GM12874 (cell line): ENCODE results near the gene C4B.
"Not testable (repeated sequence)": the region's sequence is repeated elsewhere in the genome, so short reads cannot be mapped to it uniquely, and the experiment has no call there.

Source experiments
- TF ChIP-seq, protein P1 (sequence below): IDR thresholded peaks from 2 replicates; pipeline ENCODE4 v1.5.1; 2011; ENCODE audit warnings: low read depth, mild to moderate bottlenecking, control low read depth, low read length, moderate library complexity; ENCODE audit not compliant: insufficient read depth

C4B gene

DNA sequence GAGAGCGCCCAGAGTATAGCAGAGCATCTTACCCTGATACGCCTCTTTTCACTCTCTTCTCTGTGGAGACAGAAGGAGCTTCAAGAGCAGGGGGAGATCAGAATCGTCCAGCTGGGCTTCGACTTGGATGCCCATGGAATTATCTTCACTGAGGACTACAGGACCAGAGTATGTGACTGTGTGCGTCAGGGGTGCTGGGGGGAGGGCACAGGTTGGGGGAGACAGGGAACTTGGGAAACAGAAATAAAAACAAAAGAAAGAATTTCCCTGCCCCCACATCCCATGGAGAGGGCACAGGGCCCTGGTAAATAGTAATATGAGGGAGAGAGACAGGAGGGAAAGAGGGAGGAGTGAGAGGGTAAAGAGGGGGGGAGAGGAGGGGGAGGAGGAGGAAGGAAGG lies 35.8 kb upstream of the C4B start:
- TF ChIP-seq, protein P1, sequence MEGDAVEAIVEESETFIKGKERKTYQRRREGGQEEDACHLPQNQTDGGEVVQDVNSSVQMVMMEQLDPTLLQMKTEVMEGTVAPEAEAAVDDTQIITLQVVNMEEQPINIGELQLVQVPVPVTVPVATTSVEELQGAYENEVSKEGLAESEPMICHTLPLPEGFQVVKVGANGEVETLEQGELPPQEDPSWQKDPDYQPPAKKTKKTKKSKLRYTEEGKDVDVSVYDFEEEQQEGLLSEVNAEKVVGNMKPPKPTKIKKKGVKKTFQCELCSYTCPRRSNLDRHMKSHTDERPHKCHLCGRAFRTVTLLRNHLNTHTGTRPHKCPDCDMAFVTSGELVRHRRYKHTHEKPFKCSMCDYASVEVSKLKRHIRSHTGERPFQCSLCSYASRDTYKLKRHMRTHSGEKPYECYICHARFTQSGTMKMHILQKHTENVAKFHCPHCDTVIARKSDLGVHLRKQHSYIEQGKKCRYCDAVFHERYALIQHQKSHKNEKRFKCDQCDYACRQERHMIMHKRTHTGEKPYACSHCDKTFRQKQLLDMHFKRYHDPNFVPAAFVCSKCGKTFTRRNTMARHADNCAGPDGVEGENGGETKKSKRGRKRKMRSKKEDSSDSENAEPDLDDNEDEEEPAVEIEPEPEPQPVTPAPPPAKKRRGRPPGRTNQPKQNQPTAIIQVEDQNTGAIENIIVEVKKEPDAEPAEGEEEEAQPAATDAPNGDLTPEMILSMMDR, result no peak

DNA sequence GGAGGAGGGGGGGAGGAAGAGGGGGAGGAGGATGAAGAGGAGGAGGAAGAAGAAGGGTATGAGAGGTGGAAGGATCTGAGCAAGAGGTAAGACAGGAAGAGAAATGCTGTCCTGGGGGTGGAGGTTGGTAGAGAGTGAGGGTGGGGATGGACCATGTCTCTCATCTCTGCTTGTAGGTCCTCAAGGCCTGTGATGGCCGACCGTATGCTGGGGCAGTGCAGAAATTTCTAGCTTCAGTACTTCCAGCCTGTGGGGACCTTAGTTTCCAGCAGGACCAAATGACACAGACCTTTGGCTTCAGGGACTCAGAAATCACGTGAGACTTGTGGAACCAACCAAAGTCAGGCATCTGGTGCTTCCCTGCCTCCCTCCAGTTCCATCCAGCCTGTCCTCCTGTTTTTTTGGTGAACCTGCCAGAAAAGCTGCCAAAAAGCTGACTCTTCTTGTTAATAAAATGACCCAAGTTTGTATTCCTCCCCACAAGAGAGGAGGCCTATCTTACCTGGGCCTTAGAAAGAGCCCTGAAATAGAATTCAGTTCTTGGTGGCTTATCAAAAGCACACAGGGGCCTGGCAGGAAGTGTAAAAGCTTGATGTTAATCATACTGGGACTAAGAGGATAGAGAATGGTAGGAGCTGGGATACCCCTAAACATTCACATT lies 35.2 kb upstream of the C4B start:
- TF ChIP-seq, protein P1, result no peak

DNA sequence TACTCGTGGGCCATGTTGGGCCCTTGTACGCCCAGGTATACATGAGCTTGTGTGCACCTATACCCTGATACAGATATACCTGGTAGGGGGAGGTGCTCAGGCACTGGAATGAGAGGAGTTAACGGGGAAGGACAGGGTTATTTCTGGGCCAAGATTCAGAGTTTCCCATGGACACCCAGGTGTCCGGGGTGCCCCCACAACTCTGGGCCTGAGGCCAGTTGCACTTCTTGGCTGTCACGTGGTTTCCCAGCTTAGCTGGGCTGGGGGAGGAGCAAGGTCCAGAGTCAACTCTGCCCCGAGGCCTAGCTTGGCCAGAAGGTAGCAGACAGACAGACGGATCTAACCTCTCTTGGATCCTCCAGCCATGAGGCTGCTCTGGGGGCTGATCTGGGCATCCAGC lies 32.9 kb upstream of the C4B start, which contains the start of gene C4A:
Gene C4A, plus strand, starts transcription at position 314 of the 400 bp plus-strand sequence. Its CDS starts 51 bp downstream, at position 365.
- TF ChIP-seq, protein P1, result not testable (repeated sequence)

DNA sequence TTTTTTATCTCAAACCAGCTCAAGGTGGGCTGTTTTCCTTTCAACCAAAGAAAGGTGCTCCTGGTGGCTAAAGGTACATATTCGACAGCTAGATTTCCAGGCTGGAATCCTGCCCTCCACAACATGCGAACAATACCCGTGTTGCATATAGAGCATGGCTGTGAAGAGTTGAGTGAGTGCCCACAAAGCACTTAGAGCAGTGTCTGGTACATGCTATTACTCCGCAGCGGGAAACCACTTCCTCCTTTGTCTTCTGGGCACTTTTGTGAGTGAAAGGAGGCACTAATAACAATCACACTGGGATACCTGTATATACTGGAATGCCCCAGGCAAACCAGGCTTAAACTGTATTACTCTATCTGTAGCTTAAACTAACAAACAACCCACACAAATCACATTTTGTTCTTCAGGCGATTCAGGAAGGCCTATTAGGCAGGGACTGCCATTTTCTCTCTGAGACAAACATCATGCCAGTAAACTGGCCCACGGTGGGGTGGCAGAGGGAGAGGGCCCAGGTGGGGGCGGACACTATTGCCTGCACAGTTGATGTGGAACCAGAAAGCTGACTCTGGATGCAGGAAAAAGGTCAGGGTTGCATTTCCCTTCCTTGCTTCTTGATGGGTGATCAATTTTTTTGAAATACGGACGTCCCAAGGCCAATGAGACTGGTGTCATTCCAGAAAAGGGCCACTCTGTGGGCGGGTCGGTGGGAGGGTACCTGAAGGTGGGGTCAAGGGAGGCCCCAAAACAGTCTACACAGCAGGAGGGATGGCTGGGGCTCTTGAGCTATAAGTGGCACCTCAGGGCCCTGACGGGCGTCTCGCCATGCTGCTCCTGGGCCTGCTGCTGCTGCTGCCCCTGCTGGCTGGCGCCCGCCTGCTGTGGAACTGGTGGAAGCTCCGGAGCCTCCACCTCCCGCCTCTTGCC lies 23.3 kb downstream of the C4B start, which contains the start of gene CYP21A2:
Gene CYP21A2, plus strand, starts transcription at position 818 of the 927 bp plus-strand sequence. Its CDS starts 8 bp downstream, at position 826.
- TF ChIP-seq, protein P1, result not testable (repeated sequence)

DNA sequence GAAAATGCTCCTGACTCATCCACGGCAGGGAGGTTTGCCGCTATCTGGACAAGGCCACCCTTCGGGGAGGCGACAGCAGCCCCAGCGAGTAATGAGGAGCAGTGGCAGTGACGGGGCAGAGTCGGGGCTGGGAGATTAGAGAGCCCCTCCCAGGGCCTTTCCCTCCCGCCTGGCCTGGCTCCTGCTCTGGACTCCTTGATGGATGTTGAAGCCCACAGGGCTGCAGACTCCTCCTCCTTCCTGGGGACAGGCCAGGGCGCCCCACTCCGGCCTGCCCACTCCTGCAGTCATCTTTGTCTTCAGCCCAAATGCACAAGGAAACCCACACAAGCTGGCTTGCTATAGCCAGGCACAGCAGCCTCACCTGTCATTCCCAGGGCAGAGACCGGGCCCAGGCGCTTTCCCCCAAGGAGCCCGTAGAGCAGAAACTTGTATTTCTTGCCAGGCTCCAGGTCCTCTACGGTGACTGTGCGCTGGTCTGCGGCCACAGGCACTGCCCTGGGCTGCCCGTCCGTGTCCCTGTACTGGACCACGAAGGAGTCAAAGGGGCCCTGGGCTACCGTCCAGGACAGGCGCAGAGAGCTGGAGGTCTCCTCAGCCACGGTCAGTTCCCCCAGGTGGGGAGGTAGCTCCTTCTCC lies 31.3 kb downstream of the C4B start:
- TF ChIP-seq, protein P1, result no peak

DNA sequence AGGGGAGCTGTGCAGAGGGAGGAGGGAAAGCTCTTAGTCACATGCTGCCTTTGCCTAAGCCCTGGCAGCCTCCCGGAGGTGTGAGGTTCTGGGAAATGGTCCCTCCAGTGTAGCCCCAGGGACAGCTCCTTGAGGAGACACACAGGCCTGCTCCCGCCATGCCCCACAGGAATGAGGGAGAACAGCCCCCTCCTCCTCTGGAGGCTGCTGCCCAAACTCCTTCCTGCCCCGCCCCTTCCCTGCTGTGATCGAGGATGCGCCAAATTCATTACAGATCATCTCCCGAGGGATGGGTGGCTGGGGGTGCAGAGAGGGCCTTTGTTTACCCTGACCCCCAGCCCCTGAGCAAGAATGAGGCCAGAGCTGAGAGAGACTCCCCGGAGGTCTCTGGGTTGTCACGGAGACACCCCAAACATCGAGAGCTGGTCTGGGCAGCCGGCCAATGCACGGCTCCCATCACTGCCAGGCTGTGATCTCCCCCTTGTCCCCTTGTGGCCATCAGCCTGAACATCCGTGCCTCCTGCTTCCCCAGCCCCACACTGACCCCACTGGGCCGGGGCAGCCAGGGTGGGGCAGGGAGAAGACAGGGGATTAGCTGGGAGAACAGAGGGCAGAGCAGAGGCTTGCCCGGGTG lies 32.0 kb downstream of the C4B start:
- TF ChIP-seq, protein P1, result no peak
